NK-92 (cell line): ENCODE measurements around the gene MAP3K14.
"Not testable (repeated sequence)": the region's sequence is repeated elsewhere in the genome, so short reads cannot be mapped to it uniquely, and the experiment has no call there.

Source experiments
- DNase-seq: peaks from one replicate; lab custom pipeline; 2025; ENCODE audit not compliant: unreplicated experiment; lab: John Stamatoyannopoulos, UW

Gene MAP3K14

GRCh38 chr17:45302220-45302619 lies 14.6 kb downstream of the MAP3K14 start:
- not testable (repeated sequence) for DNase-seq

GRCh38 chr17:45301674-45302073 lies 15.1 kb downstream of the MAP3K14 start:
- DNase-seq: no peak

DNA sequence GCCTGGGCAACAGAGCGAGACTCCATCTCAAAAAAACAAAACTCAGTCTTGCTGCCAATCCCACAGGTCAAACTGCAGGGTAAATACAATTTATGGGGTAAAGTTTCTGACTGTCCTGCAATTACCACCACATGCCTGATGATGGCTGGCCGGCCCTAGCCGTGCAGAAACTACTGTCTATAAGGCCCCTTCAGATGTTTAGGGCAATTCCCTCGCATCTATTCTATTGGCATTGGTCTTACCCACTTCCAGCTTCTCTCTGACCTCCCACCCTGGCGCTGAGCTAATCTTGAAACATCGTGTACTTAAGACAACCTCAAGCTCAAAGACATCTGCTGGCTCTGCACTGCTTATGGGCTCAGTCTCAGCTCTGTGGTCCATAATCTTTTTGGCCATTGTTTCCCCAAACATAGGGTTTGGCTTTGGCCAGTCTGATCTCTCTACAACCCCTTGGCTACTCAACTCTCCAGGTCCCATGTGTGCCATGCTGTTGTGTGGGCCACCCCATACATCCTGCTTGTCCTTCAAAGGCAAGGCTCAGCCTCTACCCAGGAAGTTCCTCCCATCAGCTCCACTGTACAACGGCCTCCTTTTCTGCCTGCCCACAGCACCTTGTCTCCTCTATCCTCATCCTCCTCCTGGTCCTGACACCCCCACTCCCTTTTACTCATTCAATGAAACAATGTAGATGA lies 16.6 kb downstream of the MAP3K14 start:
- DNase-seq: no peak

DNA sequence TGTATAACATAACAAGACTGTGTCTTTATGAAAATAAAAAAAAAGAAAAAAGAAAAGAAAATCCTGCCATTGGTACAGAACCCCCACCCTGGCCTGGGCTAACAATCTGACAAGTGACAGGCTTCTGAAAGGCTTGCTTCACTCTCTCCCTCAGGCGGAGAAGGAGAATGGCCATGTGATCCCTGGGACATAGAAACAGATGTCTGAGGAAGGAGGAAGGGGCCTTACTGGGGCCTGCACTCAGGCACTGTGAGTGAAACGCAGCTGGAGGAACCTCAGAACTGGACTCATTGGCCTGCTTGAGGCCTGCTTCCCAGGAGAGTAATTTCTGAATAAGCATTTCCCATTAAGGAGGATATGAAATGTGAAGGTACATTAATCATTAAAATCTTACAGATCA lies 17.5 kb downstream of the MAP3K14 start:
- no peak for DNase-seq

DNA sequence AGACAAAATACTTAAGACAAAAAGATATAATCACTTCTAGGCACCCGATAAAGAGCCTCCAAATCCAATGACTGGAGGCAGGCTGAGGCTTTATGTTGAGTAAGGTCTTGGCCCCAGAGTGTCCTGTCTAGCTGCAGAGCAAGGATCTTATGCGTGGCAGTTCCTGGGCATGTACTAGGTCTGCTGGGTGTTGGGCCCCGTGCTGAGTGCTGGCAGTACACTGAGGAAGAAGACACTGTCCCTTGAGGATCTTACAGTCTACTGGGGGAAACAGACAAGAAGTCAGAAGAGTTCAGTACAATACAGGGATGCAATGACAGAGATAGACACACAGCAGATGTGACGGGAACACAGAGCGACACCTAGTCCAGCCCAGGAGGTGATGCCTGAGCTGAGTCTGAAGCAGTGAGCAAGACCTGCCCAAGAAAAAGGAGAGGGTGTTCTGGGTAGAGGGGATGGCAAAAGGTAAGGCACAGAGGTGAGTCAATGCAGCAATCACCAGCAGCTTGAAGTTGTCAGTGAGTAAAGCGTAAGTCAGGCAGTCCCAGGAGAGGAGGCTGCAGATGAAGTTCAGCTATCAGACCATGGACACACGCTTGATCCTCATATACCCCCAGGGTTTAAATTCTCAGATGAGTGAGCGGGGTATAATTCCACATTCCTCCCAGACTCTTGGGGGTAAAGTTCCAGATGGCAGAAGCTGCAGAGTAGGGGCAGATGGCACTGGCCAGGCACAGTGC lies 18.1 kb downstream of the MAP3K14 start:
- no peak for DNase-seq

- no peak for DNase-seq
Measured at GRCh38 chr17:45296833-45297124, 20.0 kb downstream of the MAP3K14 start.

- no peak for DNase-seq
Measured at GRCh38 chr17:45296003-45296832, 20.6 kb downstream of the MAP3K14 start.

DNA sequence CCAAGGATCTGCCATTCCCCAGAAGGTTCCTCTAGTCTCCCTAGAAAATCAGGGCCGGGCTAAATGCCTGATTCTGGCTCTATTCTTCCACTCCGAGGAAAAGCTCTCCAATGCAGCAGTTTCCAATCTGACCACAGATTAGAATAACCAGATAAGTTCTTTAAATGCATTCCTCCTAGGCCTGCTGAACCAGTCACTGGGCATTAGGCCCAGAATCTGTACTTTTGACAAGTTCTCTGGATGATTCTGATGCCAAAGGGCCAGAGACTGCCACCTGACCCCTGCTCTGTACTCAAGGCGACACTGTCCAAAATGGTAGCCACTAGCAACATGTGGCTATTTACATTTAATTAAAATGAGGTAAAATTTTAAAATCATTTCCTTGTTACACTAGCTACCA lies 22.3 kb downstream of the MAP3K14 start:
- no peak for DNase-seq

- DNase-seq: no peak
Measured at GRCh38 chr17:45293413-45294211, 23.2 kb downstream of the MAP3K14 start.

- DNase-seq: no peak
Measured at GRCh38 chr17:45292696-45293412, 24.0 kb downstream of the MAP3K14 start.

GRCh38 chr17:45291171-45291805 lies 25.5 kb downstream of the MAP3K14 start:
- no peak for DNase-seq

DNA sequence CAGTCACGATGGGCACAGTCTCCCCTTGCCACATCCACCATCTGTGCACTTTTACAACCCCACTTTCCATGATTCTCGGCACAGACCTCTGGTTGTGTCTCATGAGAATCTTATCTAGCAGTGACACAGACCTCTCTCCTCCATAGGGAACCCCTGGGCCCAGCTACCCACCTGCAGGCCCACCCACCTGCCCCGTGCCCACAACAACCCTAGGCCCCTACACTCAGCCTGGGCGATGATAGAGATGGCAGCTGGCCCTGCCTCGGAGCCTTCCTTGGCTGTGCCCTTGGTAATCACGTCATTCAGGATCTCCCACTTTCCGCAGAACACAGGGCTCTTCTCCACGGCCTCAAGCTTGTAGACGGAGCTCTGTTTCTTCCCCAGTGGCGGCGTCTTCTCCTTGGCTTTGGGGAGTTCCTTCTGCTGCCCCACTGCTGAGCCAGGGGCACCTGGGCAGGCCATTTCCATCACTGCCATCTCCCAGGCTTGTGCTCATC lies 26.5 kb downstream of the MAP3K14 start:
- DNase-seq: no peak

DNA sequence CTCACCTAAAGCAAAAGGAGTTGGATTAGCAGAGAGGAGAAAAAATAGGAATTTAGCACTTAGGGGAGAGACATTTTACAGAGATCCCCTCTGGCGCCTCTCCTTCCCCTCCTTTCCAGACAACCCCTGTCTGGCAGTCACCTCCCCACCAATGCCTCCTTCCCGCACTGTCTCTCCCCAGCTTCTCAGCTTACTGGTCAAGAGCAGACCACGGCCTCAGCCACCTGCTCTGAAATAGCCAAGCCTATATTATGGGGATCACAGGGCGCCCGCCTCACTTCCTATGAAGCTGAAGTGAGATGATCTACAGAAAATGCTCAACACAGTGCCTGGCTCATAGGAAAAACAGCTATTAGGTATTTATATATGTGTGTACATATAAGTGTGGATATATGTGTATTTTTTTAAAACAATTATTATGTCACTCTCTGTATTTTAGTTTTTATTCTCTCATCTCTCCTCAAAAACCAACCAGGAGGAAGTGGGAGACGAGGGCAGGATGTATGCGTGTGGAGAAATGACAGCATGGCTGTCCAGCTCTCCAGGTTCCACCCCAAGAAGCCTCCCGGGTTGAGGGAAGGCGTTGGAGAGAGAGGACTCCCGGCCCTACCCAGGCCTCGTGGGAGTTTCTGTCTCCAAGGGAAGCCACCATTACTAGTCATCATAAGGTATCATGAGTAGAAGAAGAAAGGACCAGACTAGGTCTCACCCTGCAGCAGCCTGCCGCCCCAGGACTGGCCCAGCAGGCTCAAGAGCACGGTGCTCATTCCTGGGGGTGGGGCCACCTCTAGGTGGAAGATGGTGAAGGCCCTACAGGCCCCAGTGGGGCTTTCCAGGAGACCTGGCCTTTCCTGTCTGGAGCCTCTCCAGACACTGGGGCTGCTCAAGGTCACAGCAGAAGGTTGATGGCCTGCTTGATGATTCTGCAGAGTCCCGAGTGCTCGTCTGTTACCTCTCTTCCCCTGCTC lies 27.2 kb downstream of the MAP3K14 start:
- no peak for DNase-seq

GRCh38 chr17:45288825-45289224 lies 28.0 kb downstream of the MAP3K14 start:
- DNase-seq: no peak

DNA sequence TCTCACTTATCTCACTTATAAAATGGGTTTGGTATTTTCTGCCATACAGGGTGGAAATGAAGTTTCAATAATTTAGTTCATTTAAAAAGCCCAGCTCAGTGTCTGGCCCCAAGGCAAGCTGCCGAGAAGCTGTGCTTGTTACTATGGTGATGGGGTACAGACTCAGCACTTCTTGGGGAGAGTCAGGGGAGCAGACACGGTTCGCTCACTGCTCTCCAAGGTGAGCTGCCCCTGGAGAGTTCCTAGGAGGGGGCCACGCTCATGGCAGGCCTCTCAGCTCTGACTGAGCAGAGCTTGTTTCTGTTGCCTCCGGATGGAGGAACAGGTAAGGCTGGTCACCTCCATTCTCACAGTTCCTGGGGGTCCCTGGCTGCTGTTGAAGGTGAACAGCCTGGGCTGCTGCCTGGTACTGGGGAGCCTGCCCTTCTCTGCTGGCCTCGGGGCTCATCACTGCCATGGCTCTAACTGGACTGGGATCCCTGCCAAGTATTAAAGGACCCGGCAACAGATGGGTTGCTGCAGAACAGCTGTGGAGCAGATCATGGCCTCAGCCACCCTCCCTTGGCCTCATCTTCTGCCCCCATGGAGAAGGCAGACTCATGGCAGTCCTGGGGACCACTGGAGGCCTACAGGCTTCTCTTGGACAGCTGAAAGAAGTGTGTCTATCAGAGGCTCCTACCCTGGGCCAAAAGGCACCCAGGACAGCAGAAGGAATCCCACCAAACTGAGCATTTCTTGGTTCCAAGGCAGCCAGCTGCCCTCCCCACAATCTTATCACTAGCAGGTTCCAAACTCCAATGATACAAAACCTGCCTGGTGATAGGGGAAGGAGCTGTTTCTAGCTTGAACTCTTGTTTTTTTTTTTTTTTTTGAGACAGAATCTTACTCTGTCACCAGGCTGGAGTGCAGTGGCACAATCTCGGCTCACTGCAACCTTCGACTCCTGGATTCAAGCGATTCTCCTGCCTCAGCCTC lies 29.0 kb downstream of the MAP3K14 start:
- DNase-seq: no peak

GRCh38 chr17:45286286-45286685 lies 30.5 kb downstream of the MAP3K14 start:
- no peak for DNase-seq
